H1 (cell line): ENCODE measurements around the gene CD180.

ENCODE experiments used
- CREB1 ChIP-seq: IDR thresholded peaks from 2 replicates; pipeline ENCODE4 v1.6.1; 2012; ENCODE audit warnings: inconsistent platforms
- CTCF ChIP-seq, 3 experiments: IDR thresholded peaks; 1 replicate in 2 of 3; 2 replicates in 1 of 3; pipeline versions ENCODE4 v1.5.1 to v1.6.1; 2011; ENCODE audit warnings: low read length in 3 of 3, mild to moderate bottlenecking in 3 of 3, inconsistent platforms in 2 of 3, low read depth in 1 of 3, moderate library complexity in 1 of 3; ENCODE audit not compliant: insufficient read depth in 1 of 3; ENCODE audit errors: control extremely low read depth in 1 of 3
- EP300 ChIP-seq, 2 experiments: IDR thresholded peaks; 1 replicate in 1 of 2; 2 replicates in 1 of 2; pipeline ENCODE4 v1.6.1; 2011 to 2012; ENCODE audit warnings: low read depth in 2 of 2, low read length in 2 of 2, mild to moderate bottlenecking in 2 of 2, borderline replicate concordance in 1 of 2, inconsistent platforms in 1 of 2, moderate library complexity in 1 of 2
- EZH2 ChIP-seq: fragments of 200-600 bp; sonication (generic); IDR thresholded peaks from 2 replicates; pipeline ENCODE4 v1.7.1; 2012; ENCODE audit warnings: low read depth, mild to moderate bottlenecking, moderate library complexity, low read length, inconsistent platforms; ENCODE audit not compliant: severe bottlenecking
- JUN ChIP-seq: IDR thresholded peaks from 2 replicates; pipeline ENCODE4 v1.6.1; 2011; ENCODE audit warnings: low read depth, mild to moderate bottlenecking, improper control_type of control experiment, low read length
- PHF8 ChIP-seq: fragments of 200-600 bp; sonication (generic); conservative IDR thresholded peaks from 2 replicates; pipeline ENCODE4 v1.7.1; 2012; ENCODE audit warnings: low read depth, mild to moderate bottlenecking, inconsistent platforms, low read length, moderate library complexity
- POLR2A ChIP-seq, 2 experiments: IDR thresholded peaks; 1 replicate in 1 of 2; 2 replicates in 1 of 2; pipeline ENCODE4 v1.6.1; 2011; ENCODE audit warnings: low read depth in 2 of 2, low read length in 2 of 2, mild to moderate bottlenecking in 2 of 2; ENCODE audit errors: control extremely low read depth in 1 of 2
- RAD21 ChIP-seq, 2 experiments: IDR thresholded peaks in 1 of 2; conservative IDR thresholded peaks in 1 of 2; 2 replicates each; pipeline ENCODE4 v1.6.1; 2011; ENCODE audit warnings: low read depth in 2 of 2, low read length in 2 of 2, improper control_type of control experiment in 1 of 2, inconsistent platforms in 1 of 2, mild to moderate bottlenecking in 1 of 2, moderate library complexity in 1 of 2
- RFX5 ChIP-seq: IDR thresholded peaks from 2 replicates; pipeline ENCODE4 v1.6.1; 2011; ENCODE audit warnings: low read depth, low read length, improper control_type of control experiment, borderline replicate concordance
- RXRA ChIP-seq: IDR thresholded peaks from 2 replicates; pipeline ENCODE4 v1.6.1; 2011; ENCODE audit warnings: low read depth, mild to moderate bottlenecking, low read length, moderate library complexity; ENCODE audit not compliant: insufficient read depth
- SIX5 ChIP-seq: IDR thresholded peaks from 2 replicates; pipeline ENCODE4 v1.6.1; 2011; ENCODE audit warnings: mild to moderate bottlenecking, low read depth, low read length
- SP2 ChIP-seq: IDR thresholded peaks from 2 replicates; pipeline ENCODE4 v1.6.1; 2012; ENCODE audit warnings: mild to moderate bottlenecking, low read length, inconsistent platforms
- ZNF274 ChIP-seq: IDR thresholded peaks from 2 replicates; pipeline ENCODE4 v1.7.0; 2012; ENCODE audit warnings: low read length, borderline replicate concordance; ENCODE audit errors: extremely low read depth
- TF ChIP-seq, protein P1 (sequence below): fragments of 300-600 bp; sonication (generic); IDR thresholded peaks from 2 replicates; pipeline ENCODE4 v1.7.1; 2012; ENCODE audit warnings: low read length, moderate library complexity, mild to moderate bottlenecking, inconsistent platforms; ENCODE audit not compliant: insufficient replicate concordance

- TF ChIP-seq CTCF (IDR thresholded peaks at IDR 0.05; ENCODE audit: control extremely low read depth in 1 of 3, insufficient read depth in 1 of 3, low read depth in 1 of 3, low read length in 3 of 3) (no peak), EP300 (IDR thresholded peaks at IDR 0.05; ENCODE audit: borderline replicate concordance in 1 of 2, low read depth in 2 of 2, low read length in 2 of 2) (no peak), SIX5 (no peak), RFX5 (no peak), RAD21 (IDR thresholded peaks at IDR 0.05 in 1 of 2, conservative IDR thresholded peaks at IDR 0.05 in 1 of 2; ENCODE audit: low read depth in 2 of 2, low read length in 2 of 2) (no peak), RXRA (no peak), PHF8 (no peak), ZNF274 (no peak), JUN (no peak), POLR2A (IDR thresholded peaks at IDR 0.05; ENCODE audit: control extremely low read depth in 1 of 2, low read depth in 2 of 2, low read length in 2 of 2) (no peak), CREB1 (no peak), SP2 (no peak), EZH2 (no peak)
- TF ChIP-seq, protein P1, sequence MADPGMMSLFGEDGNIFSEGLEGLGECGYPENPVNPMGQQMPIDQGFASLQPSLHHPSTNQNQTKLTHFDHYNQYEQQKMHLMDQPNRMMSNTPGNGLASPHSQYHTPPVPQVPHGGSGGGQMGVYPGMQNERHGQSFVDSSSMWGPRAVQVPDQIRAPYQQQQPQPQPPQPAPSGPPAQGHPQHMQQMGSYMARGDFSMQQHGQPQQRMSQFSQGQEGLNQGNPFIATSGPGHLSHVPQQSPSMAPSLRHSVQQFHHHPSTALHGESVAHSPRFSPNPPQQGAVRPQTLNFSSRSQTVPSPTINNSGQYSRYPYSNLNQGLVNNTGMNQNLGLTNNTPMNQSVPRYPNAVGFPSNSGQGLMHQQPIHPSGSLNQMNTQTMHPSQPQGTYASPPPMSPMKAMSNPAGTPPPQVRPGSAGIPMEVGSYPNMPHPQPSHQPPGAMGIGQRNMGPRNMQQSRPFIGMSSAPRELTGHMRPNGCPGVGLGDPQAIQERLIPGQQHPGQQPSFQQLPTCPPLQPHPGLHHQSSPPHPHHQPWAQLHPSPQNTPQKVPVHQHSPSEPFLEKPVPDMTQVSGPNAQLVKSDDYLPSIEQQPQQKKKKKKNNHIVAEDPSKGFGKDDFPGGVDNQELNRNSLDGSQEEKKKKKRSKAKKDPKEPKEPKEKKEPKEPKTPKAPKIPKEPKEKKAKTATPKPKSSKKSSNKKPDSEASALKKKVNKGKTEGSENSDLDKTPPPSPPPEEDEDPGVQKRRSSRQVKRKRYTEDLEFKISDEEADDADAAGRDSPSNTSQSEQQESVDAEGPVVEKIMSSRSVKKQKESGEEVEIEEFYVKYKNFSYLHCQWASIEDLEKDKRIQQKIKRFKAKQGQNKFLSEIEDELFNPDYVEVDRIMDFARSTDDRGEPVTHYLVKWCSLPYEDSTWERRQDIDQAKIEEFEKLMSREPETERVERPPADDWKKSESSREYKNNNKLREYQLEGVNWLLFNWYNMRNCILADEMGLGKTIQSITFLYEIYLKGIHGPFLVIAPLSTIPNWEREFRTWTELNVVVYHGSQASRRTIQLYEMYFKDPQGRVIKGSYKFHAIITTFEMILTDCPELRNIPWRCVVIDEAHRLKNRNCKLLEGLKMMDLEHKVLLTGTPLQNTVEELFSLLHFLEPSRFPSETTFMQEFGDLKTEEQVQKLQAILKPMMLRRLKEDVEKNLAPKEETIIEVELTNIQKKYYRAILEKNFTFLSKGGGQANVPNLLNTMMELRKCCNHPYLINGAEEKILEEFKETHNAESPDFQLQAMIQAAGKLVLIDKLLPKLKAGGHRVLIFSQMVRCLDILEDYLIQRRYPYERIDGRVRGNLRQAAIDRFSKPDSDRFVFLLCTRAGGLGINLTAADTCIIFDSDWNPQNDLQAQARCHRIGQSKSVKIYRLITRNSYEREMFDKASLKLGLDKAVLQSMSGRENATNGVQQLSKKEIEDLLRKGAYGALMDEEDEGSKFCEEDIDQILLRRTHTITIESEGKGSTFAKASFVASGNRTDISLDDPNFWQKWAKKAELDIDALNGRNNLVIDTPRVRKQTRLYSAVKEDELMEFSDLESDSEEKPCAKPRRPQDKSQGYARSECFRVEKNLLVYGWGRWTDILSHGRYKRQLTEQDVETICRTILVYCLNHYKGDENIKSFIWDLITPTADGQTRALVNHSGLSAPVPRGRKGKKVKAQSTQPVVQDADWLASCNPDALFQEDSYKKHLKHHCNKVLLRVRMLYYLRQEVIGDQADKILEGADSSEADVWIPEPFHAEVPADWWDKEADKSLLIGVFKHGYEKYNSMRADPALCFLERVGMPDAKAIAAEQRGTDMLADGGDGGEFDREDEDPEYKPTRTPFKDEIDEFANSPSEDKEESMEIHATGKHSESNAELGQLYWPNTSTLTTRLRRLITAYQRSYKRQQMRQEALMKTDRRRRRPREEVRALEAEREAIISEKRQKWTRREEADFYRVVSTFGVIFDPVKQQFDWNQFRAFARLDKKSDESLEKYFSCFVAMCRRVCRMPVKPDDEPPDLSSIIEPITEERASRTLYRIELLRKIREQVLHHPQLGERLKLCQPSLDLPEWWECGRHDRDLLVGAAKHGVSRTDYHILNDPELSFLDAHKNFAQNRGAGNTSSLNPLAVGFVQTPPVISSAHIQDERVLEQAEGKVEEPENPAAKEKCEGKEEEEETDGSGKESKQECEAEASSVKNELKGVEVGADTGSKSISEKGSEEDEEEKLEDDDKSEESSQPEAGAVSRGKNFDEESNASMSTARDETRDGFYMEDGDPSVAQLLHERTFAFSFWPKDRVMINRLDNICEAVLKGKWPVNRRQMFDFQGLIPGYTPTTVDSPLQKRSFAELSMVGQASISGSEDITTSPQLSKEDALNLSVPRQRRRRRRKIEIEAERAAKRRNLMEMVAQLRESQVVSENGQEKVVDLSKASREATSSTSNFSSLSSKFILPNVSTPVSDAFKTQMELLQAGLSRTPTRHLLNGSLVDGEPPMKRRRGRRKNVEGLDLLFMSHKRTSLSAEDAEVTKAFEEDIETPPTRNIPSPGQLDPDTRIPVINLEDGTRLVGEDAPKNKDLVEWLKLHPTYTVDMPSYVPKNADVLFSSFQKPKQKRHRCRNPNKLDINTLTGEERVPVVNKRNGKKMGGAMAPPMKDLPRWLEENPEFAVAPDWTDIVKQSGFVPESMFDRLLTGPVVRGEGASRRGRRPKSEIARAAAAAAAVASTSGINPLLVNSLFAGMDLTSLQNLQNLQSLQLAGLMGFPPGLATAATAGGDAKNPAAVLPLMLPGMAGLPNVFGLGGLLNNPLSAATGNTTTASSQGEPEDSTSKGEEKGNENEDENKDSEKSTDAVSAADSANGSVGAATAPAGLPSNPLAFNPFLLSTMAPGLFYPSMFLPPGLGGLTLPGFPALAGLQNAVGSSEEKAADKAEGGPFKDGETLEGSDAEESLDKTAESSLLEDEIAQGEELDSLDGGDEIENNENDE, result no peak
Measured at GRCh38 chr5:67238191-67238590, 41.6 kb upstream of the CD180 start.
